Cardiac muscle cell (in vitro differentiated cells and primary cell): ENCODE data around the gene AHNAK. TPM values are rescaled to one million over a fixed set of nuclear protein-coding genes. Genes with fewer than 3 reads are reported as not detected.
A peak's percentile ranks its signal among the peaks of the same experiment; 100 is the strongest.

Experiments
- DNase-seq, 2 donors: peaks; one replicate each; pipeline versions ENCODE4 v3.0.0 to v3.0.0-alpha.2; 2010 to 2017; ENCODE audit warnings: low read depth in 1 of 2, low spot score in 1 of 2
- H3K27ac ChIP-seq: fragments of 200-600 bp; sonication (generic); 2 replicates; pipeline ENCODE4 v1.5.1; 2016
- H3K27me3 ChIP-seq: fragments of 200-600 bp; sonication (generic); 2 replicates; pipeline ENCODE4 v1.6.0; 2016; ENCODE audit warnings: control low read depth
- H3K36me3 ChIP-seq: fragments of 200-600 bp; sonication (generic); 2 replicates; pipeline ENCODE4 v1.5.1; 2016; ENCODE audit warnings: control low read depth
- H3K4me1 ChIP-seq: fragments of 200-600 bp; sonication (generic); 2 replicates; pipeline ENCODE4 v1.8.1; 2017; ENCODE audit warnings: low read depth, mild to moderate bottlenecking, mixed run types
- H3K4me3 ChIP-seq: fragments of 200-600 bp; sonication (generic); 2 replicates; pipeline ENCODE4 v1.5.1; 2016; ENCODE audit warnings: mild to moderate bottlenecking
- H3K9me3 ChIP-seq: fragments of 200-600 bp; sonication (generic); 2 replicates; pipeline ENCODE4 v1.5.1; 2017; ENCODE audit warnings: low read depth, mild to moderate bottlenecking, control low read depth
- CTCF ChIP-seq: IDR thresholded peaks from 2 replicates; pipeline ENCODE4 v1.5.1; 2012; ENCODE audit warnings: low read depth, mild to moderate bottlenecking, low read length
- polyA plus RNA-seq: library from polyadenylated mRNA; unstranded; fragments of >200 nt; fragmentation: Nextera tagmentation; extraction: Ambion mirVana; gene quantifications from 2 replicates; pipeline ENCODE4 v1.2.1, GENCODE V29; 2016
- total RNA-seq: library from RNA; depleted of rRNA; stranded (reverse); fragments of >200 nt; gene quantifications from 2 replicates; pipeline ENCODE4 v1.2.3, GENCODE V29; 2016

Gene AHNAK
- total and polyA plus RNA-seq, 2 experiments from 2014 or later = 13.4 to 77.1 TPM

DNA sequence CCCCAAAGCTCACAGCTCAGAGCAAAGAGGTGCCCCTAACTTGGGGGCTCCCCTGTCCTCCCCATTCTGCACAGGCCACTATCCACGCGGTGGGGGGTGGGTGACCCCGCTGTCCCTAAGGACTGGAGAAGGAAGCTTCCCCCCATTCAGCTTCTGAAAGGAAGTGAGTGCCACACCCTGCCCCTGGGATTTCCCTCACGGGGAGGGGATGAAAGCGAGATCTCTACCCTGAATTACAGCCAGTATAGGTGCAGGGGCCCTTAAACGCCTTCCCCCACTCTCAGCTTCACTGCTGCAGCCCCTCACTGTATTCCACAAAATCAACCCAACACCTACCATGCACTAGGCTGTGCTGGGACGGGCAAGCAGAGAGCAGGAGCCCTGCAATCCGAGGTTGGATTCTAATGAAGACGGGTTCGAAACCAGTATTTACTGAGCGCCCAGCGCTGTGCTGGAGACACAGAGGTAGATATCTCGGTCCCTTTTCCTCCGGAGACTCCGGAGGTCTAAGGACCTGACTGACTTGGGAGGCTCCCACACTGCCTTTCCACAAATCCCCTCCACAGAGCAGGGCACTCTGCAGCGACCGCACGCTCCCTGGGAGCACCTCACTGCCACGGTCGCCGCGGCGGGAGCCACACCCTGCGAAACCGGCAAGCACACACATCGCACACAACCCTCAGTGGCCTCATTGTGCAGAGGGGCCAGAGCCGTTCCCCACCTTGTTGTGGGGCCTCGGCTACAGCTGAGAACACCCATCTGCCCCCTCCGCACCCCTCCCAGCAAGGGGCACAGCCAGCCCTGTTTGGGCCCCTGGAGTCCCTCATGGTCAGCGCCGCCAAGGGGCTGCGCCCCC is 1.8 kb downstream of the AHNAK start:
- H3K4me3 ChIP-seq = peak overlapping the region; percentile 57
- peaks cover 27% of the 10 kb centered on the region for H3K4me1 ChIP-seq
- H3K9me3 ChIP-seq = no peaks in the 10 kb centered on the region
- peaks cover 14% of the 10 kb centered on the region for H3K27me3 ChIP-seq
- H3K27ac ChIP-seq = peak overlapping the region; percentile 74
- no peaks in the 10 kb centered on the region for H3K36me3 ChIP-seq
- DNase-seq = peak in 1 of 2 donors; percentile 28
- no peak for TF ChIP-seq CTCF

- H3K9me3 ChIP-seq = no peaks in the 10 kb centered on the region
- peaks cover 35% of the 10 kb centered on the region for H3K4me1 ChIP-seq
- peaks cover 14% of the 10 kb centered on the region for H3K27me3 ChIP-seq
- H3K27ac ChIP-seq = no peak overlapping the region
- no peaks in the 10 kb centered on the region for H3K36me3 ChIP-seq
- no peak for TF ChIP-seq CTCF
- H3K4me3 ChIP-seq = no peak overlapping the region
- DNase-seq = no peak
Measured at GRCh38 chr11:62543680-62544444, 2.7 kb downstream of the AHNAK start.

- TF ChIP-seq CTCF = peak; percentile 98
- Histone ChIP-seq H3K4me1 (peaks cover 34% of the 10 kb centered on the region), H3K27me3 (peaks cover 14% of the 10 kb centered on the region), H3K36me3 (no peaks in the 10 kb centered on the region), H3K27ac (no peak overlapping the region), H3K4me3 (no peak overlapping the region), H3K9me3 (no peaks in the 10 kb centered on the region)
- DNase-seq = peak; percentile 81 to 82
Measured at GRCh38 chr11:62542750-62543567, 3.6 kb downstream of the AHNAK start.

DNA sequence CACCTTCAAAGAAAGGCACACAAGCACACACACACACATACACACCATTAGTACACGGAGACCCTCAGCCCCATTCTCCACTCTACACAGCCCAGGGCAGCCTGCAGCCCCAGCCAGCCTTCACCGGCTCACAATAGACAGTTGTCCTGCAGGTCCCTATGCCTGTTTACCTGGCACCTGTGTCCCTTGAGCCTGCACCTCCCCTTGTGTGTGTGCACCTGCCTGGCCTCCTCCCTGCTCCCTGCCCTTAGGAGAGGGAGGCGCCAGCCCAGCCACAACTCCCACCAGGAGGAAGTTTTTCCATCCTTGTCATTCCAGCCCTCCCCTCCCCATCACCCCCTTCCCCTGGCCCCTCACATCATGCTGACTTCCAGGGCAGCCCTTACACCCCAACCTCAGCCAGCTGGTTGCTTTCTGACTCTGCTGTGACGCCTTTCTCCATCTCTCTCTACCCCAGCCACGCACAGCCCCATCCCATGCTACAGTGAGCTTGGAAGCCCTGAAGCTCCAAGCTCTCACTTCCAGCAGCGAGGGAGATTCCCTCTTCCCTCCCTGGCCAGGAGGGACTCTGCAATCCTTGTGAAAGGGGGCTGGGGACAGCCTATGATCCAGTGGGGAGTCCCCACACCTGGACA is 4.4 kb downstream of the AHNAK start:
- H3K9me3 ChIP-seq = no peaks in the 10 kb centered on the region
- peaks cover 14% of the 10 kb centered on the region for H3K27me3 ChIP-seq
- DNase-seq = no peak
- no peaks in the 10 kb centered on the region for H3K36me3 ChIP-seq
- H3K4me1 ChIP-seq = peaks cover 26% of the 10 kb centered on the region
- H3K4me3 ChIP-seq = no peak overlapping the region
- H3K27ac ChIP-seq = no peak overlapping the region
- TF ChIP-seq CTCF = no peak
